Caco-2 (cell line): ENCODE results near the gene PLIN5. TPM values are rescaled to one million over a fixed set of nuclear protein-coding genes. Genes with fewer than 3 reads are reported as not detected.

Source experiments
- BruUV-seq: library from RNA; stranded (reverse); fragments of 400-500 nt; replicated peaks from 2 replicates; lab custom pipeline; 2021; lab: Mats Ljungman, UMichigan
- CTCF ChIA-PET: fragments of 300-600 bp; sonication (Branson Sonifier 250); formaldehyde crosslinking; loops from one replicate; lab custom pipeline; 2022; ENCODE audit warnings: antibody characterized with exemption; lab: Charles Lee
- POLR2A ChIA-PET: fragments of 300-600 bp; sonication (Branson Sonifier 250); formaldehyde crosslinking; loops from one replicate; lab custom pipeline; 2022; ENCODE audit warnings: antibody characterized with exemption; lab: Charles Lee
- DNase-seq, 2 experiments: peaks; one replicate each; pipeline versions ENCODE4 v3.0.0 to v3.0.0-alpha.2; 2020 to 2022
- H3K27me3 ChIP-seq: replicated peaks from 2 replicates; pipeline ENCODE4 v1.6.0; 2011; ENCODE audit warnings: low read length; ENCODE audit not compliant: control insufficient read depth, insufficient read depth
- H3K36me3 ChIP-seq: 2 replicates; pipeline ENCODE4 v1.5.1; 2011; ENCODE audit warnings: low read length; ENCODE audit not compliant: control insufficient read depth, insufficient read depth
- H3K4me1 ChIP-seq: fragments of 250-450 bp; sonication (Bioruptor Pico); 2 replicates; pipeline ENCODE4 v1.5.1; 2020; ENCODE audit warnings: mild to moderate bottlenecking
- H3K4me3 ChIP-seq: 2 replicates; pipeline ENCODE4 v1.5.1; 2011; ENCODE audit warnings: low read depth, mild to moderate bottlenecking, control low read depth, low read length
- H3K9me3 ChIP-seq: fragments of 250-450 bp; sonication (Bioruptor Pico); 2 replicates; pipeline ENCODE4 v1.5.1; 2020; ENCODE audit warnings: mild to moderate bottlenecking, moderate library complexity
- H3K27ac Mint-ChIP-seq: one replicate; pipeline ENCODE4 v1.8.0; 2022; ENCODE audit warnings: mixed read lengths; ENCODE audit not compliant: unreplicated experiment
- H3K27me3 Mint-ChIP-seq: one replicate; pipeline ENCODE4 v1.8.0; 2022; ENCODE audit warnings: mixed read lengths; ENCODE audit not compliant: insufficient read depth, unreplicated experiment
- H3K36me3 Mint-ChIP-seq: one replicate; pipeline ENCODE4 v1.8.0; 2022; ENCODE audit warnings: mild to moderate bottlenecking, mixed read lengths; ENCODE audit not compliant: insufficient read depth, unreplicated experiment
- H3K4me1 Mint-ChIP-seq: one replicate; pipeline ENCODE4 v1.8.0; 2022; ENCODE audit warnings: low read depth, mixed read lengths; ENCODE audit not compliant: unreplicated experiment
- H3K4me3 Mint-ChIP-seq: one replicate; pipeline ENCODE4 v1.8.0; 2022; ENCODE audit warnings: mild to moderate bottlenecking, moderate library complexity, mixed read lengths; ENCODE audit not compliant: unreplicated experiment
- H3K9me3 Mint-ChIP-seq: one replicate; pipeline ENCODE4 v1.8.0; 2022; ENCODE audit warnings: mixed read lengths; ENCODE audit not compliant: unreplicated experiment
- CTCF ChIP-seq, 2 experiments: fragments of 200-600 bp in 1 of 2; IDR thresholded peaks; 1 replicate in 1 of 2; 2 replicates in 1 of 2; pipeline versions ENCODE4 v1.5.1 to v1.8.0; 2011 to 2022; ENCODE audit warnings: antibody characterized with exemption in 1 of 2, control low read depth in 1 of 2, inconsistent platforms in 1 of 2, low read depth in 1 of 2, low read length in 1 of 2, mild to moderate bottlenecking in 1 of 2, moderate library complexity in 1 of 2; ENCODE audit not compliant: insufficient read depth in 1 of 2, severe bottlenecking in 1 of 2, unreplicated experiment in 1 of 2
- intact Hi-C: fragments of 100-400 bp; cut with micrococcal nuclease; formaldehyde crosslinking; loops from one replicate; pipeline ENCODE4 v1.10.0; 2022; ENCODE audit not compliant: unreplicated experiment
- total RNA-seq: library from RNA; stranded (reverse); gene quantifications from 2 replicates; pipeline ENCODE4 v1.2.3, GENCODE V29; 2022

Gene PLIN5
- total RNA-seq, 1 experiment from 2014 or later, result 0.73 TPM

- Histone ChIP-seq H3K9me3 (no peaks in the 10 kb centered on the region), H3K27me3 (no peaks in the 10 kb centered on the region), H3K4me3 (no peak overlapping the region), H3K36me3 (no peaks in the 10 kb centered on the region), H3K4me1 (peaks cover 4% of the 10 kb centered on the region; the same call in 1 of the 2 replicates)
- Mint-ChIP-seq H3K9me3 (no peaks in the 10 kb centered on the region), H3K27ac (no peak overlapping the region), H3K4me1 (no peaks in the 10 kb centered on the region), H3K4me3 (peak overlapping the region; percentile 17), H3K36me3 (no peaks in the 10 kb centered on the region), H3K27me3 (no peaks in the 10 kb centered on the region)
- no peak for DNase-seq
- CTCF ChIA-PET, result no interaction called here
- intact Hi-C loops, result no loop called here
- POLR2A ChIA-PET, result no interaction called here
- BruUV-seq, result no TSS peak
- TF ChIP-seq CTCF (IDR thresholded peaks at IDR 0.05; ENCODE audit: insufficient read depth in 1 of 2, low read depth in 1 of 2, low read length in 1 of 2, severe bottlenecking in 1 of 2, unreplicated experiment in 1 of 2), result no peak
Measured at GRCh38 chr19:4533334-4533733, 1.7 kb downstream of the PLIN5 start.

- no peaks in the 10 kb centered on the region for H3K9me3 ChIP-seq
- H3K4me1 Mint-ChIP-seq, result no peaks in the 10 kb centered on the region
- no peak overlapping the region for H3K27ac Mint-ChIP-seq
- no peak for DNase-seq
- TF ChIP-seq CTCF (IDR thresholded peaks at IDR 0.05; ENCODE audit: insufficient read depth in 1 of 2, low read depth in 1 of 2, low read length in 1 of 2, severe bottlenecking in 1 of 2, unreplicated experiment in 1 of 2), result no peak
- no peaks in the 10 kb centered on the region for H3K27me3 Mint-ChIP-seq
- H3K4me3 Mint-ChIP-seq, result no peak overlapping the region
- ChIA-PET CTCF (no interaction called here), POLR2A (no interaction called here)
- no peaks in the 10 kb centered on the region for H3K27me3 ChIP-seq
- no peak overlapping the region for H3K4me3 ChIP-seq
- BruUV-seq, result no TSS peak
- H3K36me3 Mint-ChIP-seq, result no peaks in the 10 kb centered on the region
- no peaks in the 10 kb centered on the region for H3K36me3 ChIP-seq
- H3K4me1 ChIP-seq, result peaks cover 4% of the 10 kb centered on the region; the same call in 1 of the 2 replicates
- intact Hi-C loops, result no loop called here
- no peaks in the 10 kb centered on the region for H3K9me3 Mint-ChIP-seq
Measured at GRCh38 chr19:4531562-4532165, 3.4 kb downstream of the PLIN5 start.

GRCh38 chr19:4529924-4530522 is 5.0 kb downstream of the PLIN5 start:
- Histone ChIP-seq H3K27me3 (no peaks in the 10 kb centered on the region), H3K36me3 (no peaks in the 10 kb centered on the region), H3K4me3 (no peak overlapping the region), H3K9me3 (no peaks in the 10 kb centered on the region), H3K4me1 (no peaks in the 10 kb centered on the region)
- H3K36me3 Mint-ChIP-seq, result no peaks in the 10 kb centered on the region
- no peaks in the 10 kb centered on the region for H3K4me1 Mint-ChIP-seq
- CTCF ChIA-PET, result no interaction called here
- POLR2A ChIA-PET, result no interaction called here
- no peaks in the 10 kb centered on the region for H3K9me3 Mint-ChIP-seq
- no peak overlapping the region for H3K4me3 Mint-ChIP-seq
- BruUV-seq, result no TSS peak
- intact Hi-C loops, result no loop called here
- H3K27ac Mint-ChIP-seq, result no peak overlapping the region
- no peak for DNase-seq
- TF ChIP-seq CTCF (IDR thresholded peaks at IDR 0.05; ENCODE audit: insufficient read depth in 1 of 2, low read depth in 1 of 2, low read length in 1 of 2, severe bottlenecking in 1 of 2, unreplicated experiment in 1 of 2), result no peak
- H3K27me3 Mint-ChIP-seq, result no peaks in the 10 kb centered on the region
